SH-SY5Y (cell line): ENCODE measurements around the gene PEF1.

ENCODE experiments used
- GATA2 ChIP-seq: IDR thresholded peaks from 2 replicates; pipeline ENCODE4 v1.6.1; 2011; ENCODE audit warnings: mild to moderate bottlenecking, low read depth, low read length
- GATA3 ChIP-seq: IDR thresholded peaks from 2 replicates; pipeline ENCODE4 v1.6.1; 2011; ENCODE audit warnings: low read depth, mild to moderate bottlenecking, low read length, moderate library complexity

PEF1 gene

GRCh38 chr1:31621847-31622730 is 22.6 kb downstream of the PEF1 start:
- TF ChIP-seq GATA2 (no peak), GATA3 (no peak)

GRCh38 chr1:31621498-31621820 is 23.2 kb downstream of the PEF1 start:
- TF ChIP-seq GATA2, result no peak
- no peak for TF ChIP-seq GATA3

GRCh38 chr1:31620631-31621497 is 23.8 kb downstream of the PEF1 start:
- TF ChIP-seq GATA2, result no peak

- TF ChIP-seq GATA3, result no peak
- no peak for TF ChIP-seq GATA2
These were observed 25.5 kb downstream of the PEF1 start for GRCh38 chr1:31618916-31619846.

- TF ChIP-seq GATA2 (no peak), GATA3 (no peak)
These were observed 26.5 kb downstream of the PEF1 start for GRCh38 chr1:31617916-31618746.

GRCh38 chr1:31617218-31617915 is 27.3 kb downstream of the PEF1 start, which contains the start of gene HCRTR1:
TSS of gene HCRTR1 (plus strand) at chr1:31617689. CDS start at chr1:31619193, 1,504 bp downstream.
- TF ChIP-seq GATA3 (no peak), GATA2 (no peak)

GRCh38 chr1:31615939-31616338 is 28.7 kb downstream of the PEF1 start:
- TF ChIP-seq GATA3 (no peak), GATA2 (no peak)

GRCh38 chr1:31615414-31615813 is 29.3 kb downstream of the PEF1 start:
- TF ChIP-seq GATA3, result no peak
- TF ChIP-seq GATA2, result no peak

GRCh38 chr1:31614414-31615005 is 30.2 kb downstream of the PEF1 start:
- TF ChIP-seq GATA2 (no peak), GATA3 (no peak)

GRCh38 chr1:31609514-31610118 is 35.1 kb downstream of the PEF1 start:
- TF ChIP-seq GATA3 (no peak), GATA2 (no peak)

GRCh38 chr1:31607360-31607759 is 37.3 kb downstream of the PEF1 start:
- no peak for TF ChIP-seq GATA2
- no peak for TF ChIP-seq GATA3
